Spleen (tissue), 7 donors: ENCODE results near the gene DYRK4.

Source experiments
- CTCF ChIP-seq, 11 experiments: fragments of 200-600 bp in 7 of 11; fragments of 450-650 bp in 4 of 11; sonication (generic) in 4 of 11; IDR thresholded peaks in 8 of 11; conservative IDR thresholded peaks in 3 of 11; 1 replicate in 7 of 11; 2 replicates in 4 of 11; pipeline versions ENCODE4 v1.4.0 to v1.8.0; 2016 to 2021; ENCODE audit warnings: antibody characterized with exemption in 11 of 11, inconsistent platforms in 4 of 11, mild to moderate bottlenecking in 1 of 11
- POLR2A ChIP-seq, 3 donors: fragments of 450-650 bp; IDR thresholded peaks; one replicate each; pipeline ENCODE4 v1.5.1; 2017; ENCODE audit warnings: antibody characterized with exemption in 3 of 3, mild to moderate bottlenecking in 1 of 3
- POLR2AphosphoS5 ChIP-seq, 3 donors: sonication (generic); formaldehyde crosslinking; IDR thresholded peaks; one replicate each; pipeline ENCODE4 v1.5.1; 2017; ENCODE audit warnings: antibody characterized with exemption in 3 of 3
- donor health status: DM: no; HTN: no; CAD: no; lungs with moderate emphysema.
- donor health status: DM: no; HTN: no; CAD: no.
- donor health status: DM: no; HTN: no; CAD: no.

GRCh38 chr12:4567073-4567881 is 5.3 kb downstream of the DYRK4 start:
- no peak for TF ChIP-seq CTCF (IDR thresholded peaks at IDR 0.05 in 8 of 11, conservative IDR thresholded peaks at IDR 0.05 in 3 of 11)
- no peak for TF ChIP-seq POLR2AphosphoS5 (IDR thresholded peaks at IDR 0.05)
- TF ChIP-seq POLR2A (IDR thresholded peaks at IDR 0.05) = no peak
